GM18502 (cell line): ENCODE measurements around the gene TECPR1.

Experiments
- ATAC-seq: cut with Tn5 transposase; IDR thresholded peaks from one replicate; pipeline ENCODE4 v1.9.1; 2021; ENCODE audit warnings: mild to moderate bottlenecking; ENCODE audit not compliant: unreplicated experiment, poor library complexity

Gene TECPR1

DNA sequence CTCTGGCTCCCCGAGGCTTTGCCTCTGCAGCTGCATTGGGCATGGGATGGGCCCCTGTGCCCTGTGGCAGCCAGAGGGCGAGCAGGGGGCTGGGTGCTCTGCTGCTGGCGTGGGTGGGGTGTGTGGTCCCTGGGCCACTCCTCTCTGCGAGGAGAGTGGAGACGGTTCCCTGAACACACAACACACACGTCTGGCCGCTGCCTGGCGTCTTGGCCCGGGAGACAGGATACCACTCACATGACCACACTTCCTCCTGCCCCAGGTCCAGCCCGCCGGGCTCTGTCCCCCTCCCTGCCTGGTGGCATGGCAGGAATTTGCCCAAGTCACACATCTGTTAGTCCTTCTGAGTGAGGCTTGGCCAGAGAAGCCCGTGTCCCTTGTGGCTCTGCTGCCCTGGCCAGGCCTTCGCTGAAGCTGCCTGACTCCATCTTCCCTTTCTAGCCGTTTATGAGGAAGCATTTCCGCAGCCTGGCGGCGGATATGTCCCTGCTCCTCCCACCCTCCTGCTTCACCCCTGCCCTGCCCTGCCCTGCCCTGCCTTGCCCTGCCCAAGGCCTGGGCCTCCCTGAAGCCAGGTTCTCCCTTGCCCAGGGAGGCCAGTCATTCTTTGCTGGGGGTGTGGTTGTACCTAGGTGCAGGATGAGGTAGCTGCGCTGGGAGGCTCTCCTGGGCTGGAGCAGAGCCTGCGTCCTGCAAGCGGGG is 32.5 kb upstream of the TECPR1 start:
- ATAC-seq: no peak

DNA sequence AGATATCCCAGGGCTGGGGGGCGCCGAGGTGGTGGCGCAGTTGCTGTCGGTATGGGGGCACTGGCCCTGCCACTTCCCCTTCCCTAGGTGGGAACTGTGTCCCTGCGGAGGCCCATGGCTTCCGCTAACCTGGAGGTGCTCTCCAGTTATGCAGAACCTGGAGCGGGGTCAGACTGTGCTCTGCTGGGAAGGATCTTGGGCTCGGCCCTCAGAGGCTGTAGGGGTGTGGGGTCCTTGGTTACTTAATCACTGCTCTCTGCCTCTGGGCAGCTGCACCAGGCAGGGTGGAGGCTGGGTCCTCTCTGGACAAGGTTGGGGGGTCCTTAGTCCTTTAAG is 31.8 kb upstream of the TECPR1 start:
- no peak for ATAC-seq

DNA sequence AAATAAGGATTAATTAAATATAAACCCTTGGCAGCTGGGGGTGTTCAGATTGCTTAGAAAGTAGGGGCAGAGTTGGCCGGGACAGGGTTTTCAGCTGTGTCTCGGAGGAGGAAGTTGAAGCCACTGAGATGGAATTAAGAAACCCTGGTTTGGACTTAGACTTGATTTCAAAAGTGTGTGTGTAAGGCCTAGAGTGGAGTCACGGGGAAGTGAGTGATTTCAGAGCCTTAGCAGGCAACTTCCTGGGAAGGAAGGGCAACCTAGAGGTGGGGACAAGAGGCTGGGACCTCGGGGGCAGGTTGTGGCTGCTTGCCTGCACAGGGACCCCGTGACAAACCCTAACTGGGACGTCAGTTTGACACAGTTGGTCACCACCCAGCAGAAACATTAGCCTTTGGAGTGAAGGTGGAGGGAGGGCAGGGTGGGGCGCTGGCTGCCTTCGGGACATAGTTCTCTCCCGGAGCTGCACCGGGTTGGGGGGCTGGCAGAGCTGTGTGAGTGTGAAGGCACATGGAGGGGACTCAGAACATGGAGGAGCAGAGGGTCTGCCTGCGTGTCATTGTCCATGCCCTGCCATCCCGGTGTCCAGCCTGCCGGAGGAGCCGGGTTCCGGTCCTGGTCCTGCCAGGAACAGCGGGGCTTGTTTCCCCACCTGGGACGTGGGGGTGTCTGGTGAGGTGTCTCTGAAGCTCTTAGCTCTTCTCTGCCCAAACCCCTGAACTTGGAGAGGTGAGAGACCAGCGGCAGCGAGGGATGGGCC is 31.3 kb upstream of the TECPR1 start:
- no peak for ATAC-seq

DNA sequence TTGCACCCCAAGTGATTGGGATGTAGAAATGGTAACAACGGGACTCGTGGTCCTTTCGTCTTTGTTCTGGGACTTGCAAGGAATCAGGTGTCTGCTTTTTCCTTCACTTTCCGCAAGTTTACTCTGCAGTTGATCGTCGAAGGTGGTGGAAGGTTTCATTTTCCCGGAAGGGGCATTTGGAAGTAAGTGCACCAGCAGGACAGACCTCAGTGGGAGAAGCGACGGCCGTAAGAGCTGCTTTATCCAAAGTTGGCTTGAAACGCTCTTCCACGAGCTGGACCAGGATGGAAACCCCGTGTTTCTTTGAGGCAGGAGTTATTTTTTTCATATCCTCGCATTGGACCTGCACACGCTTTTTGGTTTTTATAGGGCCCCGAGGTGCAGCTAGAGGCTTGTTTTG is 30.7 kb upstream of the TECPR1 start:
- ATAC-seq: no peak

DNA sequence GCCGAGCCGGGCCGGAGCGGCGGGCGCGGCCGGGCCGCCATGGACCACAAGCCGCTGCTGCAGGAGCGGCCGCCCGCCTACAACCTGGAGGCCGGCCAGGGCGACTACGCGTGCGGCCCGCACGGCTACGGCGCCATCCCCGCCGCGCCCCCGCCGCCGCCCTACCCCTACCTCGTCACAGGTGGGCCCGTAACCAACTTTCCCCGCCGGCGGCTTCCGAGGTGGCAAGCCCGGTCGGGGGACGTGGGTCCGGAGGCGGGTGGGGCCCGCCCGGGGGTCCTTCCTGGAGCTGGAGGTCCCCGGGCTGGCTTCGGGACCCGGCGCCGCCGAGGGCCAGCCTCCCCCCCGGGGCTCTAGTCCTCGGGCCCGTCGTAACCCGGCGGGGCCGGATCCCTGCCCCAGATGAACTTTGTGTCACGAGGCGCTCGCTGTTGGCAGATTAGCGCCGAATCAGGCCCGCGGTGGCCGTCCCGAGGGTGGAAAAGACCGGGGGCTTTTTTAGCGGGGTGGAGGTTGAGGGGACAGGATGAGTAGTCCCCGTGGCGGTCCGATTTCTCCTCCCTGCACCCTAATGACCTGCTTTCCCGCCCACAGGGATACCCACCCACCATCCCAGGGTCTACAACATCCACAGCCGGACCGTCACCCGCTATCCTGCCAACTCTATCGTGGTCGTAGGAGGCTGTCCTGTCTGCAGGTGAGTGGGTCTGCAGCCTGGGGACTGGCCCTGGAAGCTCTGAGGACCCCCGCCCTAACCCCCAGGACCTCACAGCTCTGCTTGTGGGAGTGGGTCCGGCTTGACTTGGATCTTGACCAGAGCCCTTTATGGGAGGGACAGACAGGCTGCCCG is 29.9 kb upstream of the TECPR1 start:
- ATAC-seq: peak; percentile 36

GRCh38 chr7:98280791-98281756 is 29.0 kb upstream of the TECPR1 start, which contains the start of gene BRI3:
BRI3 (plus strand) TSS chr7:98281686; CDS start chr7:98281796, 110 bp downstream.
- peak; percentile 83 for ATAC-seq

DNA sequence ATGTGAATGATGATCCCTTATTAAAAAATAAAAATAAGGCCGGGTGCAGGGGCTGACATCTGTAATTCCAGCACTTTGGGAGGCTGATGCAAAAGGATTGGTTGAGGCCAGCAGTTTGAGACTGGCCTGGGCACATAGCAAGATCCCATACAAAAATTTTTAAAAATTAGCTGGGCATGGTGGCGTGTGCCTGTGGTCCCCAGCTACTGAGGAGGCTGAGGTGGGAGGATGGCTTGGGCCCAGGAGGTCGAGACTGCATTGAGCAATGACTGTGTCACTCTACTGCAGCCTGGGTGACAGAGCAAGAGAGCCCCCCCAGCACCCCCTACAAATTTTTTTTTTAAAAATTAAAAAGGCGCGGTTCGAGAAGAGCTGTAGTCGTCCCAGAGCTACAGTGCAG is 28.3 kb upstream of the TECPR1 start:
- ATAC-seq: no peak

DNA sequence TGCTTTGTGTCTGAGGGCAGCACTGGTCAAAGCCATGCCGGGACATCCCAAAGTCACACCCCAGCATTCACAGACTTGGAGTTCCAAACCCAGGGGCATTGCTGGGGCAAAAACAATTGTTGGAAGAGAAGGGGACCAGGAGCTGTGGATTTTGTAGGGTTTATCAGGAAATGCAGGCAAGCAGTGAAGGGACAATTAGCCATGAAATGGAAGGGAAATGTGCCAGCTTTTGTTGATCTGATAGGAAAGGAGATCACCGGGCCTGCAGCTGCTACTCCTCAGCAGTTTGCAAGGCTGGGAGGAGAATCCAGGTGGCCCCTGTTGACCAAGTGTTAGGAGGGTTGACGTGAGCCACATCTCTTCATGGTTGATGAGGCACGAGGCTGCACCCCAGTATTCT is 26.9 kb upstream of the TECPR1 start:
- ATAC-seq: no peak

- no peak for ATAC-seq
Measured at GRCh38 chr7:98278408-98278807, 26.4 kb upstream of the TECPR1 start.

- ATAC-seq: no peak
Measured at GRCh38 chr7:98276241-98276761, 24.3 kb upstream of the TECPR1 start.

GRCh38 chr7:98267303-98267702 is 15.3 kb upstream of the TECPR1 start:
- no peak for ATAC-seq

- ATAC-seq: no peak
Measured at GRCh38 chr7:98266840-98267239, 14.8 kb upstream of the TECPR1 start.

DNA sequence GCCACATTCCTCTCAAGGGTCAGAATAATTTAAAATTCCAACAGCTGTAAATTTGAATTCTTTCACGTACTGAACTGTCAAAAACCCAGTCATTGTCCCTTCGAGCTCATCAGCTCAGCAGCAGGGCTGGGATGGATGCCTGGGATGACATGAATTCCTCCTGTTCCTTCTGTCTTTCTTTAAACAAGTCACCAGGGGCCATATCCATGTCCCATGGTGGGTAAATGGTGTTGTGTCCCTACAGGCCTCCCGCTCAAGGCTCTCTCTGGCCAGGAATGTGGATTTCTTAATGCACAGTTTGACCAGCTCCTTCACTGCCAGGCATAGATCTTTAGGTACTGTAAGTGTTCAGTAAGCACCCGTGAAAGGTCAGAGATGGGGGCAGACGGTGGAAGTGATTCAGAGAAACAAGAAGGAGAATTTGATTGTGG is 13.8 kb upstream of the TECPR1 start:
- ATAC-seq: no peak

DNA sequence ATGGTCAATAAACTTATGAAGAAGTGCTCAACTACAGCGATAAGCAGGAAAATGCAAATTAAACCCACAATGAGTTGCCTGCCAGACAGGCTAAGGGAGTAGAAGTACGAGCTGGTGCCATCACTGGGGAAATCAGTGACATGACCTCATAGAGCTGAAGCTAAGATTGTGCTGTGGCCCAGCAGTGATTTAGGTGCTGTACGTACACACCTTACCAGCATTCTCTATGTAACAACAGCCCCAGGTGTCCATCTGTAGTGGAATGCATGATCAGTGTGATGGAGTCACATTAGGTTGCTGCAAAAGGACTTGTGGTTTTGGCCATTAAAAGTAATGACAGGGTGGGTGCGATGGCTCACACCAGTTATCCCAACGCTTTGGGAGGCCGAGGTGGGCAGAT is 5.7 kb upstream of the TECPR1 start:
- no peak for ATAC-seq

DNA sequence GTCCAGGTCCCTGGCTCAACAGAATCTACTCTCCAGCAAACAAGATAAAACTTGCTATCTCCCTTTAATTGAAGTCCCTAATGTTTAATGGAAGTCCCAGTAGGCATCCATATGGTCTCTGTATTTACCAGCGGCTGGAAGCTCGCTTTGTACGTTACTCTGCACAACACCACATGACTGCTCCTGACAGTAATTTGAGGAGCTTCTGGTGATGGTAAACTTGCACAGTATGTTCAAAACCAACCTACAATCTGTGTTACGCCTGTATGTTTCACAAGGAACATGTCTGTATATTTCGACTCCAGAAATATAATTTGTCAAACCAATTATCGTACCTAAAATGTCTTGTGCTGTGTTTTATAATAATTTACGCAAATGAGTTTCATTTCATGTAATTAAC is 4.4 kb upstream of the TECPR1 start:
- no peak for ATAC-seq

DNA sequence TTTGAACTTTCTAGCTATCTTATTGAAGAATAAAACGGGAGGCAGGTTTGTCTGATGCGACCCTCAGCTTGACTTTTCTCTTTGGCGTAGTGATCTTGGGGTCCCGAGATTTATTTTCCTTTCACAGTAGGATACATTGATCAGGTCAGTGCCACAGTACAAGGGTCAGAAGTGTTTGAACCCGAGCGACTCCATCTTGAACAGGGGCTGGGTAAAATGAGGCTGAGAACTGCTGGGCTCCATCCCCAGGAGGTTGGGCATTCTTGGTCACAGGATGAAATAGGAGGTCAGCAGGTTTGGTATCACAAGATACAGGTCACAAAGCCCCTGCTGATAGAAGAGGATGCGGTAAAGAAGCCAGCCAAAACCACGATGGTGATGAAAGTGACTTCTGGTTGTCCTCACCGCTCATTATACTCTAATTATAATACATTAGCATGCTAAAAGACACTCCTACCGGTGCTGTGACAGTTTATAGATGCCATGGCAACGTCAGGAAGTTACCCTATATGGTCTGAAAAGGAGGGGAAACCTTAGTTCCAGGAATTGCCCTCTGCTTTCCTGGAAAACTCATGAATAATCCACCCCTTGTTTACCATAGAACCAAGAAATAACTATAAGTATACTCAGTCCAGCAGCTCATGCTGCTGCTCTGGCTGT is 3.0 kb upstream of the TECPR1 start:
- ATAC-seq: no peak

GRCh38 chr7:98254516-98254915 is 2.5 kb upstream of the TECPR1 start:
- no peak for ATAC-seq

DNA sequence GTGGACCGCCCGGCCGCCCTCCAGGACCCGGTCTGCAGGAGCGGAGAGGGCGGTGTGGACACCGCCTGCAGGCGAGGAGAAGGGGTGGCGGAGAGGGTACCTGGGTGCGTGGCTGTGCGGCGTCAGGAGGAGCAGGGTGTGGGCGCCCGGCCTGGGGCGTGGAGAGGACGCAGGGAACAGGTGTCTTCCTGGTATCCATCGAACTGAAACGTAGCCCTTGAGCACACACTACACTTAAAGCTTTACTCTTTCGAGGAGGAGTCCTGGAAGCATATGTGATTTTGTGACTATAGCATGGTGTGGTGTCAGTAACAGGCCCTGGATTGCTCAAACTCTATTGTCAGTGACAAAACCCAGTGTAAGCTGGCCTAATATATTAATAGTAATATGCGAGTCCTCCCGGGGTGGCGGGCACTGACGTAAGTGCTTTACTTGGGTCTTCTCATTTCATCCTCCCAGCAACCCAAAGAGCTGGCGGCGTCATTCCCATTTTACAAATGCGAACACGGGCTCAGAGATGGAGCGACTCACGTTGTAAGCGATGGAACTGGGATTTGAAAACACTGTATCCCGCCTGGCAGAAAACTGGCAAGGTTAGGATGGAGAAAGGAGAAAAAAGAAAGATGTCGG is 508 bp upstream of the TECPR1 start:
- ATAC-seq: peak; percentile 43

DNA sequence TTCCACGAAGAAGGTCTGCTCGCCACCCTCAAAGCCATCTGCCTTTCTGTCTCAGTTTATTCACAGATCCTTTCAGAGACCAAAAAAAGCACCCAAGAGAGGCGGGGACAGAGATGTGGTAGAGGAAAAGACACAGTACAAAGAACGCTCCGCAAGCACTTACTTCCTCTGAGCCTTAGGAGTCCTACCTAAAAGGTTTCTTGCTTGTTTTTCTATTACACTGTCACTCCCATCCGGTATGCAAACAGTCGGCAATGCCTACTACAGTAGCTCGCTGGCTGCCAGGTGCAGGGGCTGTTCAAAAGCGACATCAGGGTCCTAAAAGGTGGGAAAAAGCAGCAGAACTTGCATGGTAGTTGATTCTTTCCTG is 816 bp downstream of the TECPR1 start:
- ATAC-seq: peak; percentile 25
